ENCODE data around the gene PPP1CA.

GRCh38 chr11:67393437-67393836, 8.2 kb downstream of the PPP1CA start:
- TF ChIP-seq, protein P1, sequence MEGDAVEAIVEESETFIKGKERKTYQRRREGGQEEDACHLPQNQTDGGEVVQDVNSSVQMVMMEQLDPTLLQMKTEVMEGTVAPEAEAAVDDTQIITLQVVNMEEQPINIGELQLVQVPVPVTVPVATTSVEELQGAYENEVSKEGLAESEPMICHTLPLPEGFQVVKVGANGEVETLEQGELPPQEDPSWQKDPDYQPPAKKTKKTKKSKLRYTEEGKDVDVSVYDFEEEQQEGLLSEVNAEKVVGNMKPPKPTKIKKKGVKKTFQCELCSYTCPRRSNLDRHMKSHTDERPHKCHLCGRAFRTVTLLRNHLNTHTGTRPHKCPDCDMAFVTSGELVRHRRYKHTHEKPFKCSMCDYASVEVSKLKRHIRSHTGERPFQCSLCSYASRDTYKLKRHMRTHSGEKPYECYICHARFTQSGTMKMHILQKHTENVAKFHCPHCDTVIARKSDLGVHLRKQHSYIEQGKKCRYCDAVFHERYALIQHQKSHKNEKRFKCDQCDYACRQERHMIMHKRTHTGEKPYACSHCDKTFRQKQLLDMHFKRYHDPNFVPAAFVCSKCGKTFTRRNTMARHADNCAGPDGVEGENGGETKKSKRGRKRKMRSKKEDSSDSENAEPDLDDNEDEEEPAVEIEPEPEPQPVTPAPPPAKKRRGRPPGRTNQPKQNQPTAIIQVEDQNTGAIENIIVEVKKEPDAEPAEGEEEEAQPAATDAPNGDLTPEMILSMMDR (conservative IDR thresholded peaks at IDR 0.05; ENCODE audit: low read depth, low read length): no peak
- no peak for TF ChIP-seq EZH2phosphoT487 (IDR thresholded peaks at IDR 0.05; ENCODE audit: borderline replicate concordance, low read length)
